Stimulated activated CD8-positive, alpha-beta memory T cell treated with anti-CD3 and anti-CD28 coated beads, Interleukin-4, amount 100 ng/mL, for 1 hour (primary cell): ENCODE measurements around the gene ODC1.
"Not testable (repeated sequence)": the region's sequence is repeated elsewhere in the genome, so short reads cannot be mapped to it uniquely, and the experiment has no call there.

Source experiments
- DNase-seq, 2 donors: peaks; one replicate each; pipeline ENCODE4 v3.0.0-alpha.2; 2020; ENCODE audit warnings: low read depth in 2 of 2, low spot score in 1 of 2

Gene ODC1

DNA sequence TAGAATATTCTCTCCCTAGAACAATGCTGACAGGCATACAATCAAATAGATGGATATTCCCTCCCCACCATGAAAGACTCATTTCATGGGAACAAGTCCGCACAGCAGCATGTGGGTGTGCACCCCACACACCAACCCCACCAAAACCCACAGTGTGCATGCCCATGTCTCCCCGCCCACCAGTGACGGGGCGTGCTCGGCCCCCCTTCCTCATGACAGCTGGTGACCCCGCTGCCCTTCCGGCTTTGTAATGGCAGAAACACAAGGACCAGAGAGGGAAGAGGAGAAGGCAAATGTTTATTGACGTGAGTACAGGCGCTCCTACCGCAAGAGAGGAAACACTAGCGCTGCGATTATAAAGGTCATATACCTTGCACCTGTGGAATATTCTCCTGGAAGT is 30.8 kb upstream of the ODC1 start:
- no peak for DNase-seq

DNA sequence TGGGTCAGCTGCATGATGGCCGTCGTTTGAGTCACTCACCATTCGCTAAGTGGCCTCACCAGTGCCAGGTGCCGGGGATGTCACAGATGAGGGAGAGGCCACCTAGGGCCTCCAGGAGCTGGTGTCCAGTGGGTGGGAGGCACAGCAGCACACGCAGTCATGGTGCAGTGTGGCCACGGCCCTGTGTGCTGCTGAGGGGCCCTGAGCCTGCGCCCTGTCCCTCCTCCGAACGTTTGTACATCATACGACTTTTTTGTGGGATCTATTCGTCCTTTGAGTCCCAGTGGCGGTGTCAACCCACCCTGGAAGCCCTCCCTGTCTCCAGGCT is 30.1 kb upstream of the ODC1 start:
- DNase-seq: no peak

DNA sequence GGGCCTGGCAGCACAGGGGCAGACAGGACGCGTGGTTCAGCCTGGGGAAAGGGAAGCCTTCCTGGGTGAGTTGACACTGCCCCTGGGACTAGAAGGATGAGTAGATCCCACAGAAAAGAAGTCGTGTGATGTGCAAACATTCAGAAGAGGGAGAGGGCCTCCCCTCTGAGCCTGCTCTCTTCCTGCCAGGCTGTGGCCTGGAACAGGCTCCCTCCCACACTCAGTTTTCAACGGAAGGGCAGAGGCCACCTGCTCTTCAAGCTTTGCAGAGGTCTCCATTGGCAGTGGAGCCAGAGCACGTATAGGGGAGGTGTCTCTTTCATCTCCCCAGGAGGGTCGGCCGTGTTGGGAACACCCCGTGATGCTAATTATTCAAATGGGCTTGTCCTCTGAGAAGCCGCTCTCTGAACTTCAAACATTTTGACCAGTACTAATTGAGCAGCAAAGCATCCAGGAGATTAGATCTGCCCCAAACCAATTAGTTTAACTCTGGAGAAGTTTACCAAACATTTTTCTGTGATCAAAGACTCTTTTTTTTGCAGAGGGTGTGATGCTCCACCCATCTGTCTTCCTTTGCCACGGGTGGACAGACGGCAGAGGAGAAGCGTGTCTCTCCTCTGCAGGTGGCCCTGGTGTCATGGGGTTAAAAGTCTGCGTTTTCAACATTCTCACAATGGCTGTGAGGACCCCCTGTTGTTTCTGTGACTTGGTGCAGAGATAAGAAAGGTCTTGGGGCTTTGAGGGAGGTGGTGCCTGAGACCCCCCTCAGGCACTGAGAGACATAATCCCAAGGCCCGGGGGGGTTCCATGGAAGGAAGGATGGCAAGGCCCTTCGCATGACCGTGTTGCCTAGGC is 29.5 kb upstream of the ODC1 start:
- no peak for DNase-seq

DNA sequence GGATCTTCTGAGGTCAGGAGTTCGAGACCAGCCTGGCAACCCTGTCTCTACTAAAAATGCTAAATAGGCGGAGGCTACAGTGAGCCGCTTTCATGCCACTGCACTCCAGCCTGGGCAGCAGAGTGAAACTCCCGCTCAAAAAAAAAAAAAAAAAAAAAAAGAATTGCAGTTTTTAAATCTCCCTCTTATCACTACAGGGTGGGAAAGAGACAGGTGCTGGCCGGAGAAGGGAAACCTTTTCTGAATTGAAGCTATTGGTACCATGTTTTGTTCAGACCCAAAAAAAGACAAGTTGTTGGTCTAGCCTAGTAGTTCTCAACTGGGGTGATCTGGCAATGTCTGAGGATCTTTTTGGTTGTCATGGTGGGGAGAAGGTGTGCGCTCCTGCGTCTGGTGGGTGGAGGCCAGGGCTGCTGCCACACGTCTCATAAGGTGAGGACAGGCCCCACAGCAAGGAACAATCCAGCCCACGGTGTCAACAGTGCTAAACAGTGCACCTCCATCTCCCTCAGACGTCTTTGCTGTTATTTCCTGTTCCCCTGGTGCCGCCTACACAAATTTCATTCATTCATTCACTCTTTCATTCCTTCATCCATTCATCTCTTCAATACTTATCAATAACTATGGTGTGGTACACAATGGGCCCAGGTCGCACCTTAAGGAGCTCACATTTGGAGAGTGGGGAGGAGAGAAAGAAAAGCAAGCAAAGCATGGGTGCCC is 28.8 kb upstream of the ODC1 start:
- DNase-seq: no peak

DNA sequence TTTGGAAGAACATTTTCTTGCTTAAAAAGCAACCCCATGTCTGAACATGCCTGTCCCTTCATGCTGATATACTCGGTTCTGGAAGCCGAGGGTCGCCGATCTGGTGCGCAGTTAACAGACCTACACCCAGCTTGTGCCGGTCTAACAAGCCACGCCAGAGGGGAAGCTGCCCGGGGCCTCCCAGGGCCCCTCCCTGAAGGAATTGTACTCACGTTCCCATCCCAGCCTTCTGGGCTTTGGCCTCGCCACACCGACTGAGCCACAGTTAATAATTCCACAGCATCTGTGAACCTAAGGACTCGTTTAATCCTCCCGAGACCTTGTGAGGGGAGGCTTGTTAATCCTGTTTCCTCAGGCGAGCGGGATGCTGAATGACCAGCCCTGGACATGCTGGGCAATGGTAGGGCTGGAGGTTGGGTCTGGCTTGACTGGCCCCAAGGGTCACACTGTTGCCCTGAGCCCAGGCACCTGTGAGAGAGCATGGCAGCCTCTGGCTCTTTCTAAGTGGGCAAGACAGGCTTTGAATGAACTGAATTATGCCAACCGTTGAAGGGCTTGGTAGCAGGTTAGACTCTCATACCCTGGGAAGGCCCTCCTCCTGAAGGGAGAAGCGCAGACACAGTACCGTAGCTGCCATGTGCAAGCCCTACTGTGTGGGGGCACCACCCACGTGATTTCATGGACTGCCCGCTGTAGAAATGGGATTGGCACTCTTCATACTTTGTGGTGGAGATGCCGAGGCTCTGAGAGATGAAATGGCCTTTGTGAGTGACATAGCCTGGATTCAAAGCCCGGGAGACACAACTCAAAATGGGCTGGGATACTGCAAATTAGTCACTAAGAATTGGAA is 27.9 kb upstream of the ODC1 start:
- no peak for DNase-seq

DNA sequence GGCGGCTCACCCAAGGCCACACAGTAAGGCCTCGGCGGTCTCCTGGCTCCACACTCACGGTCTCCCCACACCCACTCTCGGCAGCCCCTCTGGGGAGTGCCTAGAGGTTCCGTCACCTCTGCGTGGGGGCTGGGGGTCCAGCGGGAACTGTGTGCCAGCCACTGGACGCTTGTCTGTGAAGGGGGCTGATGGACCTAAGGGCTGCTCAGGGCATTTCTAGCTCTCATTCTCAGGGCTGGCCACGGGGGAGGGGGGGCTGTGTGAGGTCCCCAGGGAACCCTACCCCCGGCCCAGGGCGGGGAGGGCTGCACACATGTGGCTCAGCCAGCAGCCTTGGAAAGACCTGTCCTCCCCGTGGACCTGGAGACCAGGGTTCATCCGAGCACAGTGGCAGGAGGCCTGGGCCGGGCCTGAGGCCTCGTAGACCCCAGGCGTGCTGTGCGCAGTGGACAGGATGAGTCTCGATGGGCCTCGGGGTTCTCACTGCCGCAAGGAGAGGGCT is 27.1 kb upstream of the ODC1 start:
- DNase-seq: no peak

DNA sequence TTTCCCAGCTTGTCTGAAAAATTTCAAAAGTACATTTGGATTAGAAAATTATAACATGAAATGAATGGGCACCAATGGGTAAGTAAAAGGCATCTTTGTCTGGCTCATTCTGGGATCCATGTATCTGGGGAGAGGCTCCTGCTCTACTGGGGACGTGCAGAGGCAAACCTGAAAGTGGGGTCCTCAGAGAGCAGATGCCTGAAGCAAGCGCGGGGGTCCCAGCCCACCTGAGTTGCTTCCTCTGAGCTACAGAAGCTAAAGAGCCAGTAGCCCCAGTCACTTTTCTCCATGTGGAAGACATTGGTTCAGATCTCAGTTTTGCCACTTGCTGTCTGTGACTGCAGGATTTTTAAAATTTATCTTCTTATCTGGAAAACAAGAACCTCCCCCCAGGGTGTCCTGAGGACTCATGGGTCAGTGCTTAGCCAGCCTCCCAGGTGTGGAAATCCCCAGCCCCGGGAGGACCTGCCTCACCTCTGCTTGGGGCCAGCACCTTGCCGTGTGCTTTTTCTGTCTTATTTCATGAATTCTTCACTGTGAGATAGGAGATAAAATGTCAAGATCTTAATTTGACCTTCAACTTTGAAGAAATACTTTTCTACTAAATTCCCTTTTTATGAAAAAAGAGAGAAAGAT is 25.1 kb upstream of the ODC1 start:
- no peak for DNase-seq

DNA sequence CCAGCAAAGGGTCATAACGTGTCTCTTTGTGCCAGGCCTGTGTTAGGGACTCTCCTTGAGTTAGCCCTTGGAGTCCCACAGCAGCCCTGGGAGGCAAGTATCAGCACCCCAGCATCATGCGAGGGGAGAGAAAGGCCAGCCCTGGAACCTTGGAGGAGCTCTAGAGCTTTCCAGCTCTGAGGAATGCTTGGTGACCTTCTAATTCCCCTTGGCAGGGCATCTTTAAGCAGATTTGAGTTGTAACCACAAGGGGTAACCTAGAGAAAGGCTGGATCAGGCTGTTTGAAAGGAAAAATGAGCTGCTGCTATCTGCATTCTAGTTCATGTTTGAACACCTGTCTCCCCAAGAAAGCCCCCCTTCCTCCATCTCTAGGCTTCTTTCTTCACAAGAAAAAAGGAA is 23.8 kb upstream of the ODC1 start:
- DNase-seq: no peak

DNA sequence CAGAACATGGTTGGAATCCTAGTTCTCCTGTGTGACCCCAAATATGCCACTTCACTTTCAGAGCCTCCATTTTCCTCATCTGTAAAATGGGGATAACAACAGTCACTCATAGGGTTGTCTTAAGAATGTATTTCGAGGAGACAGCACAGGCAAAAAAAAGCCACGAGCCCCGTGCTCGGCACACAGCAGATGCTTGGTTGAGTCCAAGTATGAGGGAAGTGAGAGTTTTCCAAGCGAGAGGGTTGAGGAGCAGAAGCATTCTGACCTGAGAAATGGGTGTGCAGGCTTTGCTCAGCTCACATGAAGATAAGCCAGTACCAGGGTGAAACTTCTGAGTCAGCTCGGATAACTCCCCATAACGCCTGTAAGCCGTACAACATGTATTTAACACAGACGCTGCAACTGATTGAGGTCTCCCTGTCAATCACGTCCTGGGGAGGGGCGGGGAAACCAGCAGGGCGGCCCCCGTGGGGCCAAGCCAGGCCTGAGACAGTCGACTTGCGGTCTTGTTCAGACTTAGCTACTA is 23.0 kb upstream of the ODC1 start:
- DNase-seq: no peak

DNA sequence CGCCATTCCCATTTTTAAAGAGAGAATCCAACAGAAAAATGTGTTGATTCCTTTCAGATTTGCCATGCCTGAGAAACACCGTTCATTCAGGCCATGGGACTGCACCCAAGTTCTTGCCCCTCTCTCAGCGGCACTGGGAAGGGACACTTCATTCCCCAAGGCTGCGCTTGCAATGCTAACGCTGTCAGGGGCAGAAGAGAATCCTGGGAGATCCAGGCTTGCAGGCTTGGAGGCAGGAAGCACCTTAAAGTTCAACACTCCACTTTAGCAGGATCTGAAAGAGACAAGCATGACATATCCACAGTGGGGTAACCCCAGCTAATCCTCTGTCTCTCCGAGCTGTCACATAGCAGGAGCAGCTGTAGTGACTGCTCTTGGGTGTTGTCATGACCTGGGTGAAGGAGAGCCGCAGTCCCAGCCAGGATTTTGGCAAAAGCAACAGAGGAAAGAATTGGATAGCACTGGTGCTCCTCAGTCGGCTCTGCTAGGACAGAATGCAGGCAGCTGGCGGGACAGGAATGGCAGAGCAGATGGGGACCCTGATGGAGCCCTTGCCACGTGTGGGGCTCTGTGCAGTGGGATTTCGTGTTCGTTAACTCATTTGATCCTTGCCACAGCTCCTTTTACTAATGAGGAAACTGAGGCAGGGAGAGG is 22.0 kb upstream of the ODC1 start:
- DNase-seq: no peak

DNA sequence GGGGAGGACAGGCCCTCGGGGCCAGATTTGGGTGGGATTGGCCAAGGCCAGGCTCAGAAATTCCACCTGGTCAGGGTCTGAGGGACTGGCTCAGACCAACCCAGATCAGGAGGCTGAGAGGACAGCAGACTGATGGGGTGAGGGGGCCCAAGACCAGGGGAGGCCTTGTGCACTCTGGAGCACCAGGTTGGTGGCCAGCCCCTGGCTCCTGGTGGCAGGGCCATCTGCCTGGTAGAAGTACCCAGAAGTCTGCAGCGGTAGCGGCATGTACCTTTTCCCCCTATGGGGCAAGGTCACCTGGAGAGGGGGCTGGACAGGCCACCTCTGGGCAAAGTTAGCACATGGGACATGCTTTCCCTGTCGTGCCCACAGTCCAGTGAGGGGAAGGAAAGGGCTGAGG is 21.2 kb upstream of the ODC1 start:
- no peak for DNase-seq

DNA sequence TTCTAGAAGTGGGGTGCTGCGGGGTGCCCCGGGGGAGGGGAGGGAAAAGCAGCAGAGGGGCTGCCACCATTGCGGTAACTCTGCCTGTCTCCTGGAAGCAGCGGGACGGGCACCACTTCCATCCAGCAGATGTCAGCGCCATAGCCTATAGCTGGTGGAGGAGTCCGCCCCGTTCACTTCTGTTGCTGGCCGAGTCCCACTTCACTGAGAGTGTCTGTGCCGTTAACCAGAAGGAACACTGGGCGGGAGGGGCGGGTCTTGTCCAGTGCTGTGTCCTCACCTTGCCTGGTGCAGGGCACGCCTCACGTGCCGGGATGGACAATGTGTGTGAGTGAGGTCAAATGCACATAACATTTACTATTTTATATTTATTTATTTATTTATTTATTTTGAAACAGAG is 19.3 kb upstream of the ODC1 start:
- no peak for DNase-seq

DNA sequence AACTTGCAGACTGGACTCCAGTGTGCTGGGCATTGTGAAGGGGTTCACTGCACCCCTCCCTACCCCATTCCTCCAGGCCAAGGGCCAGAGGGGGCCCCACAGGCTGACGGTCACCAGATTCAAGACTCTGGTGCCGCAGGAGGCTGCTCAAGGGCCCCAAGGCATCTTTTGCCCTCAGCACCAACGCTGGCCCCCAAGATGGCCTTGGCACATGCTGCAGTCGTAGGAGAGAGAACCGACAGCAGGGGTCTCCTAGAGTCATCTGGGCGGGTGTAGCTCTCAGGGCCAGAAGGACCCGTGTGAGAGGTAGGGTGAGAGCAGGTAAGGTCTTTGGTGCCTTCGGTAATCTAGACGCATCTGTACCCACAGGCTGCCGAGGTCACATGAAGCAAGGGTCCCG is 18.7 kb upstream of the ODC1 start:
- DNase-seq: no peak

DNA sequence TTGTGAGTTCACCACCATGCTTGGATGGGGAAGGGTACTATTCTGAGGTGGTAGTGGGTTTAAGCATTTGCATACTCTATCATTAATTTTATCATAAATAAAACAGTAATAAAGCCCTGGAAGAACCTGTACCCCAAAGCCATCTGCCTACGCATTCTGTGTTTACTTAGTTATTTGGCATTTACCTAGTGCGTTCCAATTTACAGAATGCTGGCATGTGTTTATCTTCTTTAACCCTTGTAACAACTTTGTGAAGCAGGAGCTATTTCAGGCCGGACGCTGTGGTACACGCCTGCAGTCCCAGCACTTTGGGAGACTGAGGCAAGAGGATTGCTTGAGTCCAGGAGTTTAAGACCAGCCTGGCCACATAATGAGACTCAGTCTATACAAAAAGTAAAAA is 17.8 kb upstream of the ODC1 start:
- DNase-seq: no peak

DNA sequence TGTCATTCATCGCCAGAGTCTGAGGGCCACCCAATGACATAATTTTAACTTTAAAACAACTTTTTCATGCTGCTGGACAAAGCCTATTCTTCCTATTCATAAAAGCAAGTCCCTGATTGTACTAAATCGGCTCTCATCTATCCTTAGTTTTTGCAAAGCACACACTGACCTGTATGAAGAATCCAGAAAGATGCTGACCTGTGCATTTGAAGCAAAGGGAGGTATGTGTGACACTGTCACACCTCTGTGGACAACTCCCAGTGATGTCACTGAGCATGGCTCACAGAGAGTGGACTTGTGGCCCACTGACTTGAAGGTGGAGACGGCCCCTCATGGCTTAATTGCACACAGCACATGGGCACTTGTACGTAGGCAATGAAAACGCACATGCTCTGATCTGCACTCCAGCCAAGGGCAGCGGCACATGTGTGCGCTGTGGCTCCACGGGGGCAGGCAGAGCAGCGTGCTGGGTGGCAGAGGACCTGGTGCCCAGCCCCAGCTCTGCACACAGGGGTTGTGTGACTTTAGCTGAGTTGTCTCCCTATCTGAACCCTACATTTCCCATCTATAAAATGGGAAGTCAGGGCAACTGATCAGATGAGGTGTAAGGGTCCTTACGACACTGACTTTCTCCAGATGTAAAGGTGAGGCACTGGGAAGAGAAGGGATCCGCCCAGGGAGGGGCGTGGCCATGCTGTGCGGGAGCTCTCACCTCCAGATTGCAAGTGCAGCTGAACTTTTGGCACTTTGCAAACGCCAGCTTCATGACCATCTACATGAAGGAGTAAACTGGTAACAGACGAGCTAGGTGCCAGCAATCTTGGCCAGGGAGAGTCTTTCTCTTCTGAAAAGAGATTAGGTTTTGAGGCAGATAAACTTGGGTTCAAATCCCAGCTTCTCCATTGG is 14.3 kb upstream of the ODC1 start:
- DNase-seq: no peak

DNA sequence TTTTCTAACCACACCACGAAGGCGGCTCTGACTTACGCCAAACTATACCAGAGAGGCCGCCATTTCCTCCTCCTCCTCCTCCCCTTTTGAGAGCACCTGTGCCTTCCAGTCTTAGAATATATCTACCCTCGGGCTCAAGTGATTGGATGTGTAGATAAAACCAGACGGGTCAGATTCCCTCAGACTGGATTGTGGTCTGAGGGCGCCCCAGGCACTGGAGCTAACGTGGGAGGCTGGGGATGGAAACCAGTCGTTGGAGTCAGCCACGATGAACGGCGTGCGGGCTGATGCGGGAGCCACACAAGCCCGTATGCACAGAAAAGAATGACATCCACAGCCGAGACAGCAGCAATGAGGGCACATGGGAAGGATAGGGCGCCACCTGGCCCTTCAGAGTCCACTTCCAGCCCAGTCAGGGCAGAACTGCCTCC is 12.3 kb upstream of the ODC1 start:
- no peak for DNase-seq

DNA sequence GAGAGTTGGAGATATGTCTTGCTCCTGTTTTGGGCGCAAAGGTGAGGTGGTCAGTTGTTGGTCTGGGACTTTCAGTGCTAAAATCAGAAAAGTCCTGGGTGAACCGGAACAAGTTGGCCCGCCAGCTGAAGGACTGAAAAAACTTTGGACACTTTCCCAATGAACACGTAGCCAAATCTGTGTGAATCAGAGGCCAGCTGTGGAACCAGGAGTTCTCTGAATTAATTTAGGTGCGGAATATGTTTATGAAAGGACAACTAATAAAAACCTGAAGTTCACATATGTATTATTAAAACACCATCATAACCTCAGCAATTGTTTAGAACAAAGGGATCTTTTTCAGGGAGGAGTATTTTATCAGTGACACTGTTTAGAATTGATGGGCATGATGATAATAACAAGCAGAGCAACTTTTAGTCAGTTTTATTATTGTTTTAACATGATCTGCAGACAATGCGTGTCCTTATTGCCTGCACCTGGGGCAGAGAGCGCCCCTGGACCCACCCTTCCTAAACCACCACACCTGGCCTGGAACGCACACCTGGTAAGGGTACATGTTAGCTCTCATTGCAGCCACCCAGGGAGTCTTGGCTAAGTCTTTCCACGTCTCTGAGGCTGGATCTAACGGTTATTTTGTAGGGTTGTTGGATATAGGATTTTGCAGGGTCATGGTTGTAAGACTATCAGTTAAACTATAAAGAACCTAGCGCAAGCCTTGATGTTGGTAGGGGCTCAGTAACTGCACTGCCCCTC is 9.9 kb upstream of the ODC1 start:
- DNase-seq: no peak

DNA sequence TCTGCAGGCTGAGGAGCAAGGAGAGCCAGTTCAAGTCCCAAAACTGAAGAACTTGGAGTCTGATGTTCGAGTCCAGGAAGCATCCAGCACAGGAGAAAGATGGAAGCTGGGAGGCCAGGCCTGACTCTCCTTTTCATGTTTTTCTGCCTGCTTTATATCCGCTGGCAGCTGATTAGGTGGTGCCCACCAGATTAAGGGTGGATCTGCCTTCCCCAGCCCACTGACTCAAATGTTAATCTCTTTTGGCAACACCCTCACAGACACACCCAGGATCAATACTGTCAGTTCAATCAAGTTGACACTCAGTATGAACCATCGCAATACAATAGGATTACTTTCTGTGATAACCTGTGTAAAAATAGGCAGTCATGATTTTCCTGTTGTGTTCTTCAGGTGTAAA is 9.1 kb upstream of the ODC1 start:
- DNase-seq: not testable (repeated sequence)

DNA sequence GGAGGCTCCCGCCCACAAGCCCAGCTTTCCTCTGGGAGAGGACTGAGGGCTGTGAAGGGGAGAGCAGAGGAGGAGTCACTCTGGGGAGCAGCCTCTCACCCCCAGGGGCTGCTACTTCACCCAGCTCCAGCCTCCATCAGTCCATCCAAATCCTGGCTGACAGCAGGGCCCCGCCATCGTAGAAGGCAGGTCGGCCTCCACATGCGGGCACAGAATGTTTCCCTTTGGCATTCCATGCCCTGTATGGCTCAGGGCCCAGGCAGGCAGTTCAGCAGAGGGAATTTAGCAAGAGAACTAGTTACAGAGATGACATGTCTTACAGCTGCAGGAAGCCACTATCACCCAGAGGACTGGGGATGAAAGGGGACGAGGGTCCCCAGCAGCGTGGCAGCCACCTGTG is 6.4 kb upstream of the ODC1 start:
- no peak for DNase-seq
